ENCODE measurements around the gene OGFOD1. TPM values are rescaled to one million over a fixed set of nuclear protein-coding genes. Genes with fewer than 3 reads are reported as not detected.

OGFOD1 gene
- total RNA-seq = 10 to 100 TPM; 28.8 to 58.3 (median 32.1) TPM

- intact Hi-C loops (cut with DNase I) = no loop called here
- peak in 2 of 4 donors; percentile 50 to 67 for TF ChIP-seq POLR2A (IDR thresholded peaks at IDR 0.05)
- peak in 2 of 6 experiments; percentile 10 to 15 for TF ChIP-seq CTCF (IDR thresholded peaks at IDR 0.05)
- peak; percentile 77 for DNase-seq
- Histone ChIP-seq H3K4me3 (peak within 1 kb of the TSS; percentile 77 to 94 (median 84)), H3K9me3 (no peaks in the 10 kb centered on the region), H3K4me1 (peaks cover 11 to 50% (median 25%) of the 10 kb centered on the region in 3 donors), H3K27ac (peak within 1 kb of the TSS; percentile 86 to 90 (median 89)), H3K36me3 (peaks cover 0 to 48% (median 0%) of the 10 kb centered on the region in 3 donors), H3K27me3 (no peaks in the 10 kb centered on the region)
- WGBS, 2 donors = 1% methylated on average over 32 to 35 of the region's 56 CpGs
These were observed at the start of gene OGFOD1, which contains the start of gene NUDT21 for GRCh38 chr16:56450986-56451752. Gene OGFOD1 (plus strand): TSS chr16:56451554. CDS start chr16:56451613, 59 bp downstream. Gene NUDT21 (minus strand): TSS chr16:56451332. CDS start chr16:56451202, 130 bp downstream.

- Histone ChIP-seq H3K27me3 (no peaks in the 10 kb centered on the region), H3K9me3 (no peaks in the 10 kb centered on the region), H3K36me3 (peaks cover 6 to 87% (median 27%) of the 10 kb centered on the region in 3 donors), H3K27ac (no peak overlapping the region), H3K4me3 (no peak overlapping the region), H3K4me1 (peaks cover 0 to 19% (median 0%) of the 10 kb centered on the region in 3 donors)
- no peak for DNase-seq
- intact Hi-C loops (cut with DNase I) = no loop called here
- WGBS, 2 donors = 67 to 80% methylated on average over 4 of the region's 4 CpGs
- TF ChIP-seq CTCF (IDR thresholded peaks at IDR 0.05) (no peak), POLR2A (IDR thresholded peaks at IDR 0.05) (no peak)
These were observed 45.2 kb upstream of the OGFOD1 start for GRCh38 chr16:56405977-56406672.

- Histone ChIP-seq H3K4me1 (peaks cover 0 to 19% (median 0%) of the 10 kb centered on the region in 3 donors), H3K4me3 (no peak overlapping the region), H3K36me3 (peaks cover 0 to 87% (median 8%) of the 10 kb centered on the region in 3 donors), H3K9me3 (no peaks in the 10 kb centered on the region), H3K27ac (peak overlapping the region in 3 of 4 donors; percentile 50 to 62 (median 60)), H3K27me3 (no peaks in the 10 kb centered on the region)
- 66 to 68% methylated on average over 7 of the region's 7 CpGs for WGBS, 2 donors
- TF ChIP-seq POLR2A (IDR thresholded peaks at IDR 0.05) (no peak), CTCF (IDR thresholded peaks at IDR 0.05) (no peak)
- intact Hi-C loops (cut with DNase I) = no loop called here
- no peak for DNase-seq
These were observed 42.8 kb upstream of the OGFOD1 start for GRCh38 chr16:56408379-56409098.

GRCh38 chr16:56409195-56409594, 42.2 kb upstream of the OGFOD1 start:
- Histone ChIP-seq H3K27ac (peak overlapping the region in 3 of 4 donors; percentile 50 to 62 (median 60)), H3K9me3 (no peaks in the 10 kb centered on the region), H3K4me1 (peaks cover 0 to 20% (median 0%) of the 10 kb centered on the region in 3 donors), H3K27me3 (no peaks in the 10 kb centered on the region), H3K36me3 (peaks cover 0 to 83% (median 7%) of the 10 kb centered on the region in 3 donors), H3K4me3 (no peak overlapping the region)
- WGBS, 2 donors = 32 to 35% methylated on average over 4 of the region's 4 CpGs
- no peak for DNase-seq
- intact Hi-C loops (cut with DNase I) = no loop called here
- no peak for TF ChIP-seq POLR2A (IDR thresholded peaks at IDR 0.05)
- no peak for TF ChIP-seq CTCF (IDR thresholded peaks at IDR 0.05)
